ENCODE data around the gene EXOC3.

DNA sequence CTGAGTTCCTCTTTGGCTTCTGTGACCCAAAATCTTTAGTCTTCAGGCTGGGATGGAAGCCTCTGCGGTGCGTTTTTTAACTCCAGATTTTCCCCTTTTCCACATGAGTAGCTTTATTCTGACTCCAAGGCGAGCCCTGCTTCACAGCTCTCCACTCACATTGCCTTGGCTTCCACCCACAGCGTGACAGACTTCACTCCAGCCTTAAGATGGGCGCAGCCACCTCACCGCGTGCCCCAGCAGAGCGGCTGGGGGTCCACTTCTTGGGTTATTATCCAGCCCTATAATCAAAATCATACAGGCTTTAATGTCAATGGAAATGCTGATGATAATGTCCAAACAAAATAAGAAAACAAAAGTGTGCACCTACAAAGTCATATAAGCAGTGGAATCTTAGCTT is 1.2 kb downstream of the EXOC3 start:
- TF ChIP-seq, protein P1, sequence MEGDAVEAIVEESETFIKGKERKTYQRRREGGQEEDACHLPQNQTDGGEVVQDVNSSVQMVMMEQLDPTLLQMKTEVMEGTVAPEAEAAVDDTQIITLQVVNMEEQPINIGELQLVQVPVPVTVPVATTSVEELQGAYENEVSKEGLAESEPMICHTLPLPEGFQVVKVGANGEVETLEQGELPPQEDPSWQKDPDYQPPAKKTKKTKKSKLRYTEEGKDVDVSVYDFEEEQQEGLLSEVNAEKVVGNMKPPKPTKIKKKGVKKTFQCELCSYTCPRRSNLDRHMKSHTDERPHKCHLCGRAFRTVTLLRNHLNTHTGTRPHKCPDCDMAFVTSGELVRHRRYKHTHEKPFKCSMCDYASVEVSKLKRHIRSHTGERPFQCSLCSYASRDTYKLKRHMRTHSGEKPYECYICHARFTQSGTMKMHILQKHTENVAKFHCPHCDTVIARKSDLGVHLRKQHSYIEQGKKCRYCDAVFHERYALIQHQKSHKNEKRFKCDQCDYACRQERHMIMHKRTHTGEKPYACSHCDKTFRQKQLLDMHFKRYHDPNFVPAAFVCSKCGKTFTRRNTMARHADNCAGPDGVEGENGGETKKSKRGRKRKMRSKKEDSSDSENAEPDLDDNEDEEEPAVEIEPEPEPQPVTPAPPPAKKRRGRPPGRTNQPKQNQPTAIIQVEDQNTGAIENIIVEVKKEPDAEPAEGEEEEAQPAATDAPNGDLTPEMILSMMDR (conservative IDR thresholded peaks at IDR 0.05): no peak
- TF ChIP-seq EZH2 (IDR thresholded peaks at IDR 0.05; ENCODE audit: low read depth): no peak

All from PC-9 (cell line).